ENCODE data around the gene NVL.

Gene NVL

GRCh38 chr1:224329842-224330753 lies at the start of gene NVL:
Gene NVL (minus strand): TSS chr1:224330172. CDS start chr1:224330127, 45 bp downstream.
- TF ChIP-seq, protein P1, sequence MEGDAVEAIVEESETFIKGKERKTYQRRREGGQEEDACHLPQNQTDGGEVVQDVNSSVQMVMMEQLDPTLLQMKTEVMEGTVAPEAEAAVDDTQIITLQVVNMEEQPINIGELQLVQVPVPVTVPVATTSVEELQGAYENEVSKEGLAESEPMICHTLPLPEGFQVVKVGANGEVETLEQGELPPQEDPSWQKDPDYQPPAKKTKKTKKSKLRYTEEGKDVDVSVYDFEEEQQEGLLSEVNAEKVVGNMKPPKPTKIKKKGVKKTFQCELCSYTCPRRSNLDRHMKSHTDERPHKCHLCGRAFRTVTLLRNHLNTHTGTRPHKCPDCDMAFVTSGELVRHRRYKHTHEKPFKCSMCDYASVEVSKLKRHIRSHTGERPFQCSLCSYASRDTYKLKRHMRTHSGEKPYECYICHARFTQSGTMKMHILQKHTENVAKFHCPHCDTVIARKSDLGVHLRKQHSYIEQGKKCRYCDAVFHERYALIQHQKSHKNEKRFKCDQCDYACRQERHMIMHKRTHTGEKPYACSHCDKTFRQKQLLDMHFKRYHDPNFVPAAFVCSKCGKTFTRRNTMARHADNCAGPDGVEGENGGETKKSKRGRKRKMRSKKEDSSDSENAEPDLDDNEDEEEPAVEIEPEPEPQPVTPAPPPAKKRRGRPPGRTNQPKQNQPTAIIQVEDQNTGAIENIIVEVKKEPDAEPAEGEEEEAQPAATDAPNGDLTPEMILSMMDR (IDR thresholded peaks at IDR 0.05; ENCODE audit: borderline replicate concordance, control extremely low read depth, extremely low read depth, insufficient read depth, missing control alignments), result no peak
- peak; percentile 86 for DNase-seq (ENCODE audit: low spot score)
- in situ Hi-C loops (cut with MboI; ENCODE audit: low sequenced_read_pairs, unreplicated experiment), result loop anchor here (5.0 to 25.0 kb wide), 2 partner anchors 203 to 518 kb away; no protein-coding TSS in a partner anchor

- TF ChIP-seq, protein P1 (IDR thresholded peaks at IDR 0.05; ENCODE audit: borderline replicate concordance, control extremely low read depth, extremely low read depth, insufficient read depth, missing control alignments), result no peak
- in situ Hi-C loops (cut with MboI; ENCODE audit: low sequenced_read_pairs, unreplicated experiment), result no loop called here
- DNase-seq (ENCODE audit: low spot score), result peak; percentile 30
Observed at GRCh38 chr1:224378855-224379631, 49.1 kb upstream of the NVL start.

- in situ Hi-C loops (cut with MboI; ENCODE audit: low sequenced_read_pairs, unreplicated experiment), result no loop called here
- TF ChIP-seq, protein P1 (IDR thresholded peaks at IDR 0.05; ENCODE audit: borderline replicate concordance, control extremely low read depth, extremely low read depth, insufficient read depth, missing control alignments), result no peak
- peak; percentile 65 for DNase-seq (ENCODE audit: low spot score)
Observed at GRCh38 chr1:224377676-224378006, 47.7 kb upstream of the NVL start.

DNA sequence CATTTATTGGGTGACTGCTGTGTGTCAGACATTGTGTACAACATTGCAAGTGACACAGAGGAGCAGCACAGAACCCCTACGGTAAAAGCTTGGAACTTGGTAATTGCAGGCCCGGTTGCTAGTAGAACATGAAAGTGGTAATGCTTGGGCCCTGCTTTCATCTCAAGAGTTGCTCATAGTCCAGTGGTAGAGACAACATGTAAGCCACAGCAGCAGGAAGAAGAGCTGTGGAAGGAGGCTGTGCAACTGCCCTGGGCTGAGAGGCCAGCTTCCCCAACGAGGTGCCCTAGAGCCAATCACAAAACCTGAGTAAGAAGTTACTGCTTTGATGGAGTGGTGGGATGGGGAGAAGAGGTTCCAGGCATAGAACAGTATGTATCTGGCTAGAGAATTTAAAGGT lies 45.1 kb upstream of the NVL start:
- DNase-seq (ENCODE audit: low spot score), result no peak
- TF ChIP-seq, protein P1 (IDR thresholded peaks at IDR 0.05; ENCODE audit: borderline replicate concordance, control extremely low read depth, extremely low read depth, insufficient read depth, missing control alignments), result no peak
- in situ Hi-C loops (cut with MboI; ENCODE audit: low sequenced_read_pairs, unreplicated experiment), result no loop called here

- no peak for DNase-seq (ENCODE audit: low spot score)
- in situ Hi-C loops (cut with MboI; ENCODE audit: low sequenced_read_pairs, unreplicated experiment), result no loop called here
- TF ChIP-seq, protein P1 (IDR thresholded peaks at IDR 0.05; ENCODE audit: borderline replicate concordance, control extremely low read depth, extremely low read depth, insufficient read depth, missing control alignments), result no peak
Observed at GRCh38 chr1:224373008-224373590, 43.1 kb upstream of the NVL start.

- in situ Hi-C loops (cut with MboI; ENCODE audit: low sequenced_read_pairs, unreplicated experiment), result no loop called here
- TF ChIP-seq, protein P1 (IDR thresholded peaks at IDR 0.05; ENCODE audit: borderline replicate concordance, control extremely low read depth, extremely low read depth, insufficient read depth, missing control alignments), result no peak
Observed at GRCh38 chr1:224368409-224368808, 38.4 kb upstream of the NVL start.

More at GRCh38 chr1:224368409-224368808, 38.4 kb upstream of the NVL start:
- DNase-seq (ENCODE audit: low spot score), result peak; percentile 50

All from GM13976 (cell line).